HG02571 (cell line): ENCODE measurements around the gene ARMC7.

Experiments used
- ATAC-seq: cut with Tn5 transposase; IDR thresholded peaks from one replicate; pipeline ENCODE4 v1.9.1; 2021; ENCODE audit warnings: mild to moderate bottlenecking, moderate library complexity; ENCODE audit not compliant: unreplicated experiment

The ARMC7 gene

GRCh38 chr17:75077496-75078283 lies 32.1 kb upstream of the ARMC7 start:
- no peak for ATAC-seq

- ATAC-seq = no peak
Observed at GRCh38 chr17:75078284-75079022, 31.3 kb upstream of the ARMC7 start.

- ATAC-seq = no peak
Observed at GRCh38 chr17:75079023-75079373, 30.8 kb upstream of the ARMC7 start.

- no peak for ATAC-seq
Observed at GRCh38 chr17:75081611-75082540, 27.9 kb upstream of the ARMC7 start.

- no peak for ATAC-seq
Observed at GRCh38 chr17:75082683-75083082, 27.1 kb upstream of the ARMC7 start.

- no peak for ATAC-seq
Observed at GRCh38 chr17:75084039-75084660, 25.6 kb upstream of the ARMC7 start.

GRCh38 chr17:75086496-75087181 lies 23.1 kb upstream of the ARMC7 start:
- no peak for ATAC-seq

GRCh38 chr17:75087182-75087557 lies 22.6 kb upstream of the ARMC7 start:
- no peak for ATAC-seq

- ATAC-seq = no peak
Observed at GRCh38 chr17:75087558-75088453, 22.0 kb upstream of the ARMC7 start, which contains the start of gene SLC16A5. Gene SLC16A5 (plus strand): TSS chr17:75087954. CDS start chr17:75093637, 5,683 bp downstream.

GRCh38 chr17:75088465-75089417 lies 21.0 kb upstream of the ARMC7 start:
- no peak for ATAC-seq

GRCh38 chr17:75090871-75091854 lies 18.6 kb upstream of the ARMC7 start:
- no peak for ATAC-seq

GRCh38 chr17:75091855-75092327 lies 17.9 kb upstream of the ARMC7 start:
- ATAC-seq = no peak

GRCh38 chr17:75093548-75094158 lies 16.1 kb upstream of the ARMC7 start:
- ATAC-seq = no peak

- ATAC-seq = no peak
Observed at GRCh38 chr17:75094871-75095399, 14.8 kb upstream of the ARMC7 start.

GRCh38 chr17:75096082-75096625 lies 13.6 kb upstream of the ARMC7 start:
- ATAC-seq = no peak

GRCh38 chr17:75097865-75098264 lies 11.9 kb upstream of the ARMC7 start:
- ATAC-seq = no peak
